Spleen (tissue), 11 donors: ENCODE measurements around the gene ZNF580. TPM values are rescaled to one million over a fixed set of nuclear protein-coding genes. Genes with fewer than 3 reads are reported as not detected.

Experiments used
- DNase-seq: peaks from one replicate; pipeline ENCODE4 v3.0.0-alpha.2; 2020
- H3K27ac ChIP-seq, 8 donors: fragments of 200-600 bp; sonication (generic) in 7 of 8; 1 replicate in 4 of 8; 2 replicates in 4 of 8; pipeline versions ENCODE4 v1.5.0 to v1.8.0; 2016 to 2021; ENCODE audit warnings: inconsistent platforms in 4 of 8, mild to moderate bottlenecking in 4 of 8, moderate library complexity in 1 of 8
- H3K27me3 ChIP-seq, 7 donors: fragments of 200-600 bp; sonication (generic) in 6 of 7; replicated peaks in 1 of 7; 1 replicate in 4 of 7; 2 replicates in 3 of 7; pipeline versions ENCODE4 v1.5.0 to v1.8.0; 2016 to 2021; ENCODE audit warnings: inconsistent platforms in 3 of 7, mild to moderate bottlenecking in 1 of 7
- H3K36me3 ChIP-seq, 6 donors: fragments of 200-600 bp; sonication (generic) in 5 of 6; 1 replicate in 4 of 6; 2 replicates in 2 of 6; pipeline versions ENCODE4 v1.5.0 to v1.8.0; 2016 to 2021; ENCODE audit warnings: inconsistent platforms in 2 of 6
- H3K4me1 ChIP-seq, 6 donors: fragments of 200-600 bp; sonication (generic) in 5 of 6; 1 replicate in 3 of 6; 2 replicates in 3 of 6; pipeline versions ENCODE4 v1.5.0 to v1.8.0; 2016 to 2021; ENCODE audit warnings: inconsistent platforms in 3 of 6
- H3K4me3 ChIP-seq, 8 donors: fragments of 200-600 bp; sonication (generic) in 7 of 8; 1 replicate in 4 of 8; 2 replicates in 4 of 8; pipeline versions ENCODE4 v1.5.0 to v1.8.0; 2016 to 2021; ENCODE audit warnings: inconsistent platforms in 4 of 8, mild to moderate bottlenecking in 4 of 8, moderate library complexity in 2 of 8
- H3K9me3 ChIP-seq, 8 donors: fragments of 200-600 bp; sonication (generic) in 7 of 8; 1 replicate in 4 of 8; 2 replicates in 4 of 8; pipeline versions ENCODE4 v1.5.0 to v1.8.0; 2016 to 2021; ENCODE audit warnings: inconsistent platforms in 4 of 8
- POLR2A ChIP-seq, 3 donors: fragments of 450-650 bp; IDR thresholded peaks; one replicate each; pipeline ENCODE4 v1.5.1; 2017; ENCODE audit warnings: antibody characterized with exemption in 3 of 3, mild to moderate bottlenecking in 1 of 3
- POLR2AphosphoS5 ChIP-seq, 3 donors: sonication (generic); formaldehyde crosslinking; IDR thresholded peaks; one replicate each; pipeline ENCODE4 v1.5.1; 2017; ENCODE audit warnings: antibody characterized with exemption in 3 of 3
- WGBS, 5 donors: extraction: QIAGEN DNeasy Blood & Tissue Kit in 3 of 5; methylation state at CpG; one replicate each; pipeline versions ENCODE4 v1.1.5 to v1.1.7; 2013 to 2018; 5-methylcytosine and 5-hydroxymethylcytosine counted together
- intact Hi-C: fragments of 100-400 bp; cut with DNase I; formaldehyde crosslinking; loops from one replicate; pipeline ENCODE4 v1.15.0; 2023; ENCODE audit warnings: low total_unique reads
- polyA plus RNA-seq, 3 donors: library from polyadenylated mRNA; stranded (reverse); fragments of 200-250 nt; gene quantifications; one replicate each; pipeline ENCODE4 v1.2.1, GENCODE V29; 2013
- total RNA-seq, 7 donors: library from RNA; depleted of rRNA in 3 of 7; stranded (reverse); fragments of >200 nt in 3 of 7; fragmentation: NEBNext Ultra II Directional in 4 of 7; extraction: Animal tissue kit (Norgen Biotek cat#: 25700) in 4 of 7; gene quantifications; one replicate each; pipeline versions ENCODE4 v1.1.0 to v1.2.1, GENCODE V29; 2016 to 2021
- TF ChIP-seq, protein P1 (sequence below), 11 experiments: fragments of 200-600 bp in 7 of 11; fragments of 450-650 bp in 4 of 11; sonication (generic) in 4 of 11; IDR thresholded peaks in 8 of 11; conservative IDR thresholded peaks in 3 of 11; 1 replicate in 7 of 11; 2 replicates in 4 of 11; pipeline versions ENCODE4 v1.4.0 to v1.8.0; 2016 to 2021; ENCODE audit warnings: antibody characterized with exemption in 11 of 11, inconsistent platforms in 4 of 11, mild to moderate bottlenecking in 1 of 11
- donor health status: healthy with polysubstance abuse.
- donor health status: DM: no; HTN: no; CAD: no; lungs with moderate emphysema.
- donor health status: DM: no; HTN: no; CAD: no.
- donor health status: Bipolar disorder and iron deficiency.
- donor health status: healthy.
- donor health status: DM: no; HTN: no; CAD: no.
- donor health status: DM: yes; HTN: yes; CAD: no.

ZNF580 gene
- total and polyA plus RNA-seq, 10 donors = 18.9 to 58.7 (median 32.5) TPM

DNA sequence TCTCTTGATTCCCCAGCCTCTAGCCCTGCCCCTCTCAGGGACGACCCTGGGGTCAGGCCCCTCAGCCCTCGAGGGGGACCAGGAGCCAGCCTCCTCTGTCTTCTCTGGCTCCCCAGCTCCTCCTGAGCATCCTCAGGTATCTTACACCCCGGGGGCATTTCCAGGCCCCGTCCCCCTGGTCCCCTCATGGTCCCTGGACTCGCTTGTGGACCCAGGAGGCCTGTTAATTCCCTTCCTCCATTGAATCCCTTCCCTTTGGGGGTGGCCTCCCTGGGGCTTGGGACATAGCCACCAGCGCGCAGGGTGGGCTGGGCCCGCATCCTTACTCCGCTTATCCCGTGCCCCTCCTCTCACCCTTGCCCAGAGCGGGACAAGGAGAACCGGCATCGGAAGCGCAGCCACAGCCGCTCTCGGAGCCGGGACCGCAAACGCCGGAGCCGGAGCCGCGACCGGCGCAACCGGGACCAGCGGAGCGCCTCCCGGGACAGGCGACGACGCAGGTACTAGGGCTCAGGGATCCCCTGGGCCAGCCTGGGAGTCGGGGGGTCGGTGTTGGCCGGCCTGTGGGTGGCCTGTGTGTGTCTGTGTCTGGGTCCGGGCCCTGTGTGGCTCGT, 18.2 kb downstream of the ZNF580 start:
- Histone ChIP-seq H3K27ac (peak overlapping the region in 2 of 8 donors; percentile 40 to 51), H3K9me3 (no peaks in the 10 kb centered on the region), H3K4me3 (peak overlapping the region in 2 of 8 donors; percentile 84 to 99), H3K27me3 (no peaks in the 10 kb centered on the region), H3K4me1 (peaks cover 37 to 84% (median 51%) of the 10 kb centered on the region in 6 donors), H3K36me3 (peaks cover 3 to 59% (median 48%) of the 10 kb centered on the region in 6 donors)
- intact Hi-C loops = no loop called here
- TF ChIP-seq, protein P1, sequence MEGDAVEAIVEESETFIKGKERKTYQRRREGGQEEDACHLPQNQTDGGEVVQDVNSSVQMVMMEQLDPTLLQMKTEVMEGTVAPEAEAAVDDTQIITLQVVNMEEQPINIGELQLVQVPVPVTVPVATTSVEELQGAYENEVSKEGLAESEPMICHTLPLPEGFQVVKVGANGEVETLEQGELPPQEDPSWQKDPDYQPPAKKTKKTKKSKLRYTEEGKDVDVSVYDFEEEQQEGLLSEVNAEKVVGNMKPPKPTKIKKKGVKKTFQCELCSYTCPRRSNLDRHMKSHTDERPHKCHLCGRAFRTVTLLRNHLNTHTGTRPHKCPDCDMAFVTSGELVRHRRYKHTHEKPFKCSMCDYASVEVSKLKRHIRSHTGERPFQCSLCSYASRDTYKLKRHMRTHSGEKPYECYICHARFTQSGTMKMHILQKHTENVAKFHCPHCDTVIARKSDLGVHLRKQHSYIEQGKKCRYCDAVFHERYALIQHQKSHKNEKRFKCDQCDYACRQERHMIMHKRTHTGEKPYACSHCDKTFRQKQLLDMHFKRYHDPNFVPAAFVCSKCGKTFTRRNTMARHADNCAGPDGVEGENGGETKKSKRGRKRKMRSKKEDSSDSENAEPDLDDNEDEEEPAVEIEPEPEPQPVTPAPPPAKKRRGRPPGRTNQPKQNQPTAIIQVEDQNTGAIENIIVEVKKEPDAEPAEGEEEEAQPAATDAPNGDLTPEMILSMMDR (IDR thresholded peaks at IDR 0.05 in 8 of 11, conservative IDR thresholded peaks at IDR 0.05 in 3 of 11) = no peak
- TF ChIP-seq POLR2AphosphoS5 (IDR thresholded peaks at IDR 0.05) = peak in 1 of 3 donors; percentile 57
- no peak for DNase-seq
- 88 to 95% (median 91%) methylated on average over 33 to 37 of the region's 37 CpGs for WGBS, 5 donors

DNA sequence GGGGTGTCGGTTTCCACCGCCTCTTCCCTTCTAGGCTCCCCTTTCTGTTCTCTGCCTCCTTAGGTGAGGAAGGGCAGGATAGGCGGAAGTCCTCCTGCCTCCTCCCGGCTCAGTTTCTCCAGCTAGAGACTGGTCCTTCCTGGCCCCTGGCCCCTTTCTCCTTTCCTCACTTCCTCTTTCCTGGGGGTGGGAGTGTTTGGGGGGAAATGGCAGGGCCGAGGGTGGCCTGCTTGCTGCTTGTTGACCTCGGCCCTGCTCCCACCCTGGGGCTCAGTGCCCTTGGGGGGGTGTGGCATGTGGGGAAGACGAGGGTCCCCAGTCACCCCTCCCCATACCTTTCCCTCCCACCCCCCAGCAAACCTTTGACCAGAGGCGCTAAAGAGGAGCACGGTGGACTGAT, 19.0 kb downstream of the ZNF580 start:
- H3K9me3 ChIP-seq = no peaks in the 10 kb centered on the region
- intact Hi-C loops = no loop called here
- H3K4me3 ChIP-seq = no peak overlapping the region
- no peak for DNase-seq
- TF ChIP-seq POLR2A (IDR thresholded peaks at IDR 0.05) (no peak), POLR2AphosphoS5 (IDR thresholded peaks at IDR 0.05) (no peak)
- TF ChIP-seq, protein P1 (IDR thresholded peaks at IDR 0.05 in 8 of 11, conservative IDR thresholded peaks at IDR 0.05 in 3 of 11) = no peak
- peaks cover 37 to 86% (median 51%) of the 10 kb centered on the region in 6 donors for H3K4me1 ChIP-seq
- peaks cover 3 to 68% (median 56%) of the 10 kb centered on the region in 6 donors for H3K36me3 ChIP-seq
- peak overlapping the region in 5 of 8 donors; percentile 1 to 51 (median 27) for H3K27ac ChIP-seq
- WGBS, 5 donors = 51 to 65% (median 55%) methylated on average over 9 of the region's 9 CpGs
- no peaks in the 10 kb centered on the region for H3K27me3 ChIP-seq

DNA sequence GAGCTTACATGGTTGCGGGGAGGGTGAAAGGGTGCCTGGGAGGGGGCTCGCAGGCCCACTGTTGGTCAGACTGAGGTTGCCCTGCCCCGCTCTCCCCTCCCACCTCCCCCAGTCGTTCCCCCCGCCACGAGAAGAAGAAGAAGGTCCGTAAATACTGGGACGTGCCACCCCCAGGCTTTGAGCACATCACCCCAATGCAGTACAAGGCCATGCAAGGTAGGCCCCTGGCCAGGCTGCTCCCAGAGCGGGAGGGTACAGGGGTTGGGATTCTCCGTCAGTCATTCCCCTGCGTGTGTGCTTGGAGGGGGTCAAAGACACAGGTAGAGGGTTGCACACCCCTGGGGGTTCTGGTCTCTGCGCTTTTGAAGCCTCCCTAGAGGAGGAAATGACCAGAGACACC, 19.6 kb downstream of the ZNF580 start:
- Histone ChIP-seq H3K9me3 (no peaks in the 10 kb centered on the region), H3K4me1 (peaks cover 37 to 85% (median 51%) of the 10 kb centered on the region in 6 donors), H3K4me3 (no peak overlapping the region), H3K27me3 (no peaks in the 10 kb centered on the region), H3K27ac (peak overlapping the region in 3 of 8 donors; percentile 27 to 51 (median 40)), H3K36me3 (peaks cover 3 to 74% (median 58%) of the 10 kb centered on the region in 6 donors)
- TF ChIP-seq POLR2AphosphoS5 (IDR thresholded peaks at IDR 0.05) (no peak), POLR2A (IDR thresholded peaks at IDR 0.05) (no peak)
- TF ChIP-seq, protein P1 (IDR thresholded peaks at IDR 0.05 in 8 of 11, conservative IDR thresholded peaks at IDR 0.05 in 3 of 11) = no peak
- intact Hi-C loops = no loop called here
- DNase-seq = no peak
- 84 to 95% (median 91%) methylated on average over 8 to 12 of the region's 12 CpGs for WGBS, 5 donors

DNA sequence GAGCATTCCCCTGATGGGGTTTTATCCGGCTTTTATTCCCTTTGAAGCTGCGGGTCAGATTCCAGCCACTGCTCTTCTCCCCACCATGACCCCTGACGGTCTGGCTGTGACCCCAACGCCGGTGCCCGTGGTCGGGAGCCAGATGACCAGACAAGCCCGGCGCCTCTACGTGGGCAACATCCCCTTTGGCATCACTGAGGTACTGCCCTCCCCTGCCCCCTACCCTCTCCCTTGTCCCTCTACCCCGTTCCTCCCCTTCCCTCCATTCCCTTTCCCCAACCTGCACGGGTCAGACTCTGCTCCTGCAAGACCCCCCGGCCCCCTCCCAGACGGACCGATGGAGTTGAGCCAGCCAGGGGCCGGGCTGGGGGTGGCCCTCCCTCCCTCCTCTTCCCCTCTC, 20.2 kb downstream of the ZNF580 start:
- H3K36me3 ChIP-seq = peaks cover 3 to 80% (median 64%) of the 10 kb centered on the region in 6 donors
- no peaks in the 10 kb centered on the region for H3K27me3 ChIP-seq
- no peak overlapping the region for H3K4me3 ChIP-seq
- peaks cover 33 to 85% (median 48%) of the 10 kb centered on the region in 6 donors for H3K4me1 ChIP-seq
- TF ChIP-seq POLR2A (IDR thresholded peaks at IDR 0.05) (no peak), POLR2AphosphoS5 (IDR thresholded peaks at IDR 0.05) (peak in 1 of 3 donors; percentile 19)
- intact Hi-C loops = no loop called here
- DNase-seq = no peak
- no peak overlapping the region for H3K27ac ChIP-seq
- no peaks in the 10 kb centered on the region for H3K9me3 ChIP-seq
- 81 to 89% (median 87%) methylated on average over 16 of the region's 16 CpGs for WGBS, 5 donors
